Measurements from ENCODE around the gene GAL3ST2. TPM values are rescaled to one million over a fixed set of nuclear protein-coding genes. Genes with fewer than 3 reads are reported as not detected.
"Not testable (repeated sequence)": the region's sequence is repeated elsewhere in the genome, so short reads cannot be mapped to it uniquely, and the experiment has no call there.

Gene GAL3ST2
- total RNA-seq, 2 experiments from 2014 or later, result 1.1 TPM; not detected in 1

GRCh38 chr2:241821460-241822263, 45.0 kb downstream of the GAL3ST2 start:
- Histone ChIP-seq H3K36me3 (ENCODE audit: insufficient read depth, low read length) (no peaks in the 10 kb centered on the region), H3K9me3 (ENCODE audit: low read length) (peaks cover 7% of the 10 kb centered on the region; the same call in 1 of the 2 replicates), H3K4me3 (ENCODE audit: low read depth, low read length, poor library complexity, severe bottlenecking) (no peak overlapping the region), H3K9me2 (ENCODE audit: insufficient read depth, low read length) (no peaks in the 10 kb centered on the region), H3K4me2 (ENCODE audit: low read length) (no peak overlapping the region), H3K79me2 (ENCODE audit: insufficient read depth, low read depth, low read length) (no peaks in the 10 kb centered on the region), H2AFZ (ENCODE audit: low read length) (no peak overlapping the region), H3K27ac (ENCODE audit: low read depth, low read length, poor library complexity, severe bottlenecking) (no peak overlapping the region), H3K4me1 (ENCODE audit: insufficient read depth, low read length, poor library complexity, severe bottlenecking) (no peaks in the 10 kb centered on the region), H4K20me1 (ENCODE audit: insufficient read depth, low read length) (no peaks in the 10 kb centered on the region)
- no TSS peak for BruUV-seq (replicated peaks)
- POLR2A ChIA-PET, result no interaction called here
- CTCF ChIA-PET (ENCODE audit: unreplicated experiment), result no interaction called here
- TF ChIP-seq CTCF (conservative IDR thresholded peaks at IDR 0.05; ENCODE audit: low read length) (no peak), EZH2phosphoT487 (IDR thresholded peaks at IDR 0.05; ENCODE audit: borderline replicate concordance, low read depth, low read length) (no peak)
- no peak for DNase-seq (ENCODE audit: low spot score)
- intact Hi-C loops (cut with micrococcal nuclease; ENCODE audit: unreplicated experiment), result no loop called here

GRCh38 chr2:241822264-241822623, 45.6 kb downstream of the GAL3ST2 start:
- H4K20me1 ChIP-seq (ENCODE audit: insufficient read depth, low read length), result no peaks in the 10 kb centered on the region
- intact Hi-C loops (cut with micrococcal nuclease; ENCODE audit: unreplicated experiment), result no loop called here
- H3K4me3 ChIP-seq (ENCODE audit: low read depth, low read length, poor library complexity, severe bottlenecking), result no peak overlapping the region
- H2AFZ ChIP-seq (ENCODE audit: low read length), result no peak overlapping the region
- H3K36me3 ChIP-seq (ENCODE audit: insufficient read depth, low read length), result no peaks in the 10 kb centered on the region
- no peaks in the 10 kb centered on the region for H3K4me1 ChIP-seq (ENCODE audit: insufficient read depth, low read length, poor library complexity, severe bottlenecking)
- no peak overlapping the region for H3K4me2 ChIP-seq (ENCODE audit: low read length)
- POLR2A ChIA-PET, result no interaction called here
- H3K9me2 ChIP-seq (ENCODE audit: insufficient read depth, low read length), result no peaks in the 10 kb centered on the region
- peaks cover 13% of the 10 kb centered on the region; the same call in 1 of the 2 replicates for H3K9me3 ChIP-seq (ENCODE audit: low read length)
- DNase-seq (ENCODE audit: low spot score), result no peak
- H3K79me2 ChIP-seq (ENCODE audit: insufficient read depth, low read depth, low read length), result no peaks in the 10 kb centered on the region
- CTCF ChIA-PET (ENCODE audit: unreplicated experiment), result no interaction called here
- no peak overlapping the region for H3K27ac ChIP-seq (ENCODE audit: low read depth, low read length, poor library complexity, severe bottlenecking)
- no TSS peak for BruUV-seq (replicated peaks)
- TF ChIP-seq CTCF (conservative IDR thresholded peaks at IDR 0.05; ENCODE audit: low read length) (no peak), EZH2phosphoT487 (IDR thresholded peaks at IDR 0.05; ENCODE audit: borderline replicate concordance, low read depth, low read length) (no peak)

- H3K4me3 ChIP-seq (ENCODE audit: low read depth, low read length, poor library complexity, severe bottlenecking); H2AFZ ChIP-seq (ENCODE audit: low read length); H3K36me3 ChIP-seq (ENCODE audit: insufficient read depth, low read length); H3K79me2 ChIP-seq (ENCODE audit: insufficient read depth, low read depth, low read length); H4K20me1 ChIP-seq (ENCODE audit: insufficient read depth, low read length); H3K27ac ChIP-seq (ENCODE audit: low read depth, low read length, poor library complexity, severe bottlenecking); H3K4me2 ChIP-seq (ENCODE audit: low read length); H3K4me1 ChIP-seq (ENCODE audit: insufficient read depth, low read length, poor library complexity, severe bottlenecking); DNase-seq (ENCODE audit: low spot score); POLR2A ChIA-PET; BruUV-seq (replicated peaks); CTCF ChIA-PET (ENCODE audit: unreplicated experiment); intact Hi-C loops (cut with micrococcal nuclease; ENCODE audit: unreplicated experiment); H3K9me2 ChIP-seq (ENCODE audit: insufficient read depth, low read length): not testable (repeated sequence)
- peaks cover 17% of the 10 kb centered on the region; the same call in 1 of the 2 replicates for H3K9me3 ChIP-seq (ENCODE audit: low read length)
Measured at GRCh38 chr2:241823531-241824437, 47.2 kb downstream of the GAL3ST2 start.
